ENCODE results near the gene KCNK10.

DNA sequence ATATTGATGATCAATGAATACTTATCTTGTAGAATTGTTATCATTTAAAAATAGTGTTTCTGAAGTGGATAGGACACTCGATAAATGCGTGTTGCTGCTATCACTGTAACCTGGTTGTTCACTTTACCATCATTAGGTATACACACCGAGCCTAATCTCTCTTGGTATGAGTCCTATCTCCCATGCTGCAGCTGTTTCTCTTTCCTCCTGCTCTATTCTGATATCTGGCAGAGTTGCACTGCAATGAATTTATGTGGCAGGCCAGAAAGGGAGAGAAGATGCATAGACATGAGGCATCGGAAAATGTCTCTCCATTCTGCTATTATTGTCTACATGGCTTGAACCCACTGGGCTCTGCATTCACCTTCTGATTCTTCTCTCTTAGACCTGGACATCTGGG, 26.7 kb downstream of the KCNK10 start:
- TF ChIP-seq EZH2 (IDR thresholded peaks at IDR 0.05; ENCODE audit: borderline replicate concordance) (no peak), EZH2phosphoT487 (IDR thresholded peaks at IDR 0.05; ENCODE audit: low read depth, severe bottlenecking, unreplicated experiment) (no peak)
- TF ChIP-seq, protein P1, sequence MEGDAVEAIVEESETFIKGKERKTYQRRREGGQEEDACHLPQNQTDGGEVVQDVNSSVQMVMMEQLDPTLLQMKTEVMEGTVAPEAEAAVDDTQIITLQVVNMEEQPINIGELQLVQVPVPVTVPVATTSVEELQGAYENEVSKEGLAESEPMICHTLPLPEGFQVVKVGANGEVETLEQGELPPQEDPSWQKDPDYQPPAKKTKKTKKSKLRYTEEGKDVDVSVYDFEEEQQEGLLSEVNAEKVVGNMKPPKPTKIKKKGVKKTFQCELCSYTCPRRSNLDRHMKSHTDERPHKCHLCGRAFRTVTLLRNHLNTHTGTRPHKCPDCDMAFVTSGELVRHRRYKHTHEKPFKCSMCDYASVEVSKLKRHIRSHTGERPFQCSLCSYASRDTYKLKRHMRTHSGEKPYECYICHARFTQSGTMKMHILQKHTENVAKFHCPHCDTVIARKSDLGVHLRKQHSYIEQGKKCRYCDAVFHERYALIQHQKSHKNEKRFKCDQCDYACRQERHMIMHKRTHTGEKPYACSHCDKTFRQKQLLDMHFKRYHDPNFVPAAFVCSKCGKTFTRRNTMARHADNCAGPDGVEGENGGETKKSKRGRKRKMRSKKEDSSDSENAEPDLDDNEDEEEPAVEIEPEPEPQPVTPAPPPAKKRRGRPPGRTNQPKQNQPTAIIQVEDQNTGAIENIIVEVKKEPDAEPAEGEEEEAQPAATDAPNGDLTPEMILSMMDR (IDR thresholded peaks at IDR 0.05; ENCODE audit: poor library complexity): no peak
